ENCODE results near the gene FARS2. TPM values are rescaled to one million over a fixed set of nuclear protein-coding genes. Genes with fewer than 3 reads are reported as not detected.

FARS2 gene
- total RNA-seq, 1 experiment from 2014 or later: 15.0 TPM

GRCh38 chr6:5638666-5639065 is 377.4 kb downstream of the FARS2 start (continued):
- TF ChIP-seq TEAD1 (CRISPR knock-in tag; IDR thresholded peaks at IDR 0.05) (no peak), HMGXB4 (CRISPR knock-in tag; IDR thresholded peaks at IDR 0.05) (no peak), ZBTB21 (CRISPR knock-in tag; IDR thresholded peaks at IDR 0.05; ENCODE audit: borderline replicate concordance) (no peak), E2F1 (CRISPR knock-in tag; IDR thresholded peaks at IDR 0.05) (no peak), KAT7 (CRISPR knock-in tag; IDR thresholded peaks at IDR 0.05; ENCODE audit: borderline replicate concordance) (no peak), RELA (CRISPR knock-in tag; IDR thresholded peaks at IDR 0.05; ENCODE audit: borderline replicate concordance) (no peak), NFE2L1 (CRISPR knock-in tag; IDR thresholded peaks at IDR 0.05) (no peak)

- H3K27me3 Mint-ChIP-seq (ENCODE audit: low read depth): no peaks in the 10 kb centered on the region; the same call in 1 of the 2 replicates
- CTCF ChIA-PET: no interaction called here
- POLR2A ChIA-PET: no interaction called here
- no peak for DNase-seq (ENCODE audit: low spot score)
- H3K4me3 Mint-ChIP-seq: no peak overlapping the region
- TF ChIP-seq E2F1 (CRISPR knock-in tag; IDR thresholded peaks at IDR 0.05) (no peak), AFF4 (CRISPR knock-in tag; IDR thresholded peaks at IDR 0.05; ENCODE audit: borderline replicate concordance) (no peak), ZNF263 (CRISPR knock-in tag; IDR thresholded peaks at IDR 0.05; ENCODE audit: low read depth) (no peak), ATF6 (CRISPR knock-in tag; IDR thresholded peaks at IDR 0.05) (no peak), JUN (CRISPR knock-in tag; IDR thresholded peaks at IDR 0.05) (no peak), AR (CRISPR knock-in tag; IDR thresholded peaks at IDR 0.05) (no peak), PRDM15 (CRISPR knock-in tag; IDR thresholded peaks at IDR 0.05) (no peak), E2F5 (CRISPR knock-in tag; IDR thresholded peaks at IDR 0.05) (no peak), MLX (CRISPR knock-in tag; IDR thresholded peaks at IDR 0.05) (no peak), SMAD4 (CRISPR knock-in tag; IDR thresholded peaks at IDR 0.05) (no peak), TP53 (CRISPR knock-in tag; IDR thresholded peaks at IDR 0.05) (no peak)
- ATAC-seq: no peak; the same call in 1 of the 2 replicates
- H3K9me3 Mint-ChIP-seq: peaks cover 29% of the 10 kb centered on the region
- H3K36me3 Mint-ChIP-seq: peaks cover 15% of the 10 kb centered on the region
- H3K27ac Mint-ChIP-seq: no peak overlapping the region
- peaks cover 11% of the 10 kb centered on the region for H3K4me1 Mint-ChIP-seq
These were observed 377.9 kb downstream of the FARS2 start for GRCh38 chr6:5639193-5639592.

Measured in WTC11 (cell line).